Measurements from ENCODE around the gene ZFR. TPM values are rescaled to one million over a fixed set of nuclear protein-coding genes. Genes with fewer than 3 reads are reported as not detected.
"Not testable (repeated sequence)": the region's sequence is repeated elsewhere in the genome, so short reads cannot be mapped to it uniquely, and the experiment has no call there.

Gene ZFR
- total RNA-seq, 1 donor from 2014 or later: 66.1 TPM

- DNase-seq: no peak
Measured at GRCh38 chr5:32406650-32407049, 37.9 kb downstream of the ZFR start.

- no peak for DNase-seq
Measured at GRCh38 chr5:32405507-32405906, 39.0 kb downstream of the ZFR start.

- DNase-seq: no peak
Measured at GRCh38 chr5:32403760-32404159, 40.8 kb downstream of the ZFR start.

- no peak for DNase-seq
Measured at GRCh38 chr5:32400401-32400800, 44.1 kb downstream of the ZFR start.

GRCh38 chr5:32398754-32399153, 45.8 kb downstream of the ZFR start:
- not testable (repeated sequence) for DNase-seq

GRCh38 chr5:32394981-32395380, 49.6 kb downstream of the ZFR start:
- no peak for DNase-seq

- no peak for DNase-seq
Measured at GRCh38 chr5:32392039-32392438, 52.5 kb downstream of the ZFR start.

GRCh38 chr5:32390819-32391591, 53.5 kb downstream of the ZFR start:
- no peak for DNase-seq

- DNase-seq: no peak
Measured at GRCh38 chr5:32388432-32389129, 56.0 kb downstream of the ZFR start.

- DNase-seq: no peak
Measured at GRCh38 chr5:32387841-32388240, 56.7 kb downstream of the ZFR start.

GRCh38 chr5:32387211-32387610, 57.3 kb downstream of the ZFR start:
- DNase-seq: peak; percentile 39

- no peak for DNase-seq
Measured at GRCh38 chr5:32384621-32385020, 59.9 kb downstream of the ZFR start.

GRCh38 chr5:32383586-32383985, 61.0 kb downstream of the ZFR start:
- no peak for DNase-seq

- DNase-seq: no peak
Measured at GRCh38 chr5:32383065-32383464, 61.5 kb downstream of the ZFR start.

GRCh38 chr5:32379421-32379820, 65.1 kb downstream of the ZFR start:
- DNase-seq: no peak

GRCh38 chr5:32378966-32379365, 65.6 kb downstream of the ZFR start:
- no peak for DNase-seq

GRCh38 chr5:32369542-32370155, 74.9 kb downstream of the ZFR start:
- no peak for DNase-seq

- DNase-seq: no peak
Measured at GRCh38 chr5:32369032-32369431, 75.5 kb downstream of the ZFR start.

- not testable (repeated sequence) for DNase-seq
Measured at GRCh38 chr5:32367271-32367670, 77.3 kb downstream of the ZFR start.

- DNase-seq: no peak
Measured at GRCh38 chr5:32365623-32366022, 78.9 kb downstream of the ZFR start.

GRCh38 chr5:32363030-32363429, 81.5 kb downstream of the ZFR start:
- no peak for DNase-seq

GRCh38 chr5:32362527-32362926, 82.0 kb downstream of the ZFR start:
- no peak for DNase-seq

GRCh38 chr5:32360906-32361305, 83.6 kb downstream of the ZFR start:
- no peak for DNase-seq

- DNase-seq: no peak
Measured at GRCh38 chr5:32358611-32359010, 85.9 kb downstream of the ZFR start.

Data from skin of body (tissue), 2 donors.